Colonic mucosa (tissue), 4 donors: ENCODE measurements around the gene MOCS1. TPM values are rescaled to one million over a fixed set of nuclear protein-coding genes. Genes with fewer than 3 reads are reported as not detected.

Experiments used
- DNase-seq: peaks from one replicate; pipeline ENCODE4 v3.0.0-alpha.2; 2020
- H3K27ac ChIP-seq: fragments of 200-600 bp; one replicate; pipeline ENCODE4 v1.8.0; 2021
- H3K27me3 ChIP-seq: fragments of 200-600 bp; one replicate; pipeline ENCODE4 v1.8.0; 2021
- H3K36me3 ChIP-seq: fragments of 200-600 bp; one replicate; pipeline ENCODE4 v1.8.0; 2021
- H3K4me1 ChIP-seq: fragments of 200-600 bp; one replicate; pipeline ENCODE4 v1.8.0; 2021; ENCODE audit warnings: mild to moderate bottlenecking
- H3K4me3 ChIP-seq: fragments of 200-600 bp; one replicate; pipeline ENCODE4 v1.8.0; 2021
- H3K9ac ChIP-seq, 2 donors: one replicate each; pipeline ENCODE4 v1.7.0; 2013; ENCODE audit warnings: control low read depth in 2 of 2, low read depth in 2 of 2, low read length in 2 of 2
- H3K9me3 ChIP-seq: fragments of 200-600 bp; one replicate; pipeline ENCODE4 v1.8.0; 2021
- CTCF ChIP-seq: fragments of 200-600 bp; IDR thresholded peaks from one replicate; pipeline ENCODE4 v1.8.0; 2022; ENCODE audit warnings: antibody characterized with exemption, mild to moderate bottlenecking
- intact Hi-C: fragments of 100-400 bp; cut with DNase I; formaldehyde crosslinking; loops from one replicate; pipeline ENCODE4 v1.14.1; 2022
- total RNA-seq, 2 donors: library from RNA; stranded (reverse); fragmentation: NEBNext Ultra II Directional in 1 of 2; extraction: Animal tissue kit (Norgen Biotek cat#: 25700) in 1 of 2; gene quantifications; one replicate each; pipeline ENCODE4 v1.2.1, GENCODE V29; 2021
- donor health status: healthy.
- donor health status: DM: no; HTN: no; CAD: no.
- donor health status: DM: no; HTN: no; CAD: no.

MOCS1 gene
- total RNA-seq, 2 donors from 2014 or later: 9.6 to 15.7 TPM

DNA sequence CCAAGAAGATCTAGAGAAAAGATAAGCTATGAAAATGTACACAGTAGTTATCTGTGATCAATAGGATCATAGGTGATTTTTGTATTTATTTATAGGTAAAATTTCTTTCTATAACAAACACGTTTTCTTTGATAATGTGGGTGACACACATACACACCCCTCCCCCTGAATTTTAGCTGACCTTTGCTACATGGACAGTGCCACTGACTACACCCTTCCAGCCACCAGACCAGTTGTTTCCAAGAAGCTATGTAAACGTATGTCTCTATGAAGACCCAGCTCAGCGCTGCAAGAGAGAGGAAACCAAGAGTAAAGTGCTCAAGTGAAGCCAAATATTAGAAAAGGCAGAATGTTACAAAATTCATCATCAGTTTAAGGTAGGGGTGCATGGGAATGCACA is 16.3 kb downstream of the MOCS1 start:
- DNase-seq: peak; percentile 52
- no peaks in the 10 kb centered on the region for H3K9me3 ChIP-seq
- H3K4me1 ChIP-seq: peaks cover 5% of the 10 kb centered on the region
- TF ChIP-seq CTCF: no peak
- no peak overlapping the region for H3K4me3 ChIP-seq
- no peak overlapping the region for H3K9ac ChIP-seq
- no peaks in the 10 kb centered on the region for H3K27me3 ChIP-seq
- H3K36me3 ChIP-seq: no peaks in the 10 kb centered on the region
- H3K27ac ChIP-seq: no peak overlapping the region
- intact Hi-C loops: no loop called here

GRCh38 chr6:39917329-39917728 is 16.9 kb downstream of the MOCS1 start:
- intact Hi-C loops: no loop called here
- Histone ChIP-seq H3K4me3 (no peak overlapping the region), H3K9me3 (no peaks in the 10 kb centered on the region), H3K4me1 (peaks cover 4% of the 10 kb centered on the region), H3K36me3 (no peaks in the 10 kb centered on the region), H3K27ac (no peak overlapping the region), H3K27me3 (no peaks in the 10 kb centered on the region), H3K9ac (no peak overlapping the region)
- no peak for DNase-seq
- no peak for TF ChIP-seq CTCF

DNA sequence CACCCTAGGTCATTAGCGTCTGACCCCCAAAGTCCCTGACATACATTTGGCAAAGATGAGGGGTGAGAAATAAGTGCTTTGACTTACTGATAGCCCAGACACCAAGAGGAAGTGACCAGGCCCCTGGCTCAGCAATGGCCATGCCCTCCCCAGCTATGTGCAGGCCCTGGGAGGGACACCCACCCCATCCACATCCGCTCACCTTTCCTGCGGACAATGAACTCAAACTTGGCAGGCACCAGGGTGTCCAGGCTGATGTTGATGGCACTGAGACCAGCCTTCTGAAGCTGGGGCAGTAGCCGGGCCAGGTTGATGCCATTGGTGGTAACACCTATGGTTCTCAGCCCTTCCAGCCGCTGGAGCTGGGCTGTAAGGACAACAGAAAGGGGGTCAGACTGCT is 18.4 kb downstream of the MOCS1 start:
- Histone ChIP-seq H3K9me3 (no peaks in the 10 kb centered on the region), H3K4me1 (peaks cover 4% of the 10 kb centered on the region), H3K4me3 (no peak overlapping the region), H3K27me3 (no peaks in the 10 kb centered on the region), H3K27ac (no peak overlapping the region), H3K9ac (no peak overlapping the region), H3K36me3 (no peaks in the 10 kb centered on the region)
- no peak for DNase-seq
- intact Hi-C loops: no loop called here
- no peak for TF ChIP-seq CTCF

GRCh38 chr6:39914239-39914638 is 20.0 kb downstream of the MOCS1 start:
- Histone ChIP-seq H3K9me3 (no peaks in the 10 kb centered on the region), H3K4me1 (peaks cover 4% of the 10 kb centered on the region), H3K4me3 (no peak overlapping the region), H3K27me3 (no peaks in the 10 kb centered on the region), H3K36me3 (no peaks in the 10 kb centered on the region), H3K9ac (no peak overlapping the region), H3K27ac (no peak overlapping the region)
- TF ChIP-seq CTCF: no peak
- intact Hi-C loops: no loop called here
- no peak for DNase-seq

- Histone ChIP-seq H3K9me3 (no peaks in the 10 kb centered on the region), H3K36me3 (no peaks in the 10 kb centered on the region), H3K9ac (no peak overlapping the region), H3K4me1 (peaks cover 3% of the 10 kb centered on the region), H3K27ac (no peak overlapping the region), H3K4me3 (no peak overlapping the region), H3K27me3 (no peaks in the 10 kb centered on the region)
- no peak for DNase-seq
- TF ChIP-seq CTCF: no peak
- intact Hi-C loops: no loop called here
Observed at GRCh38 chr6:39913391-39913916, 20.8 kb downstream of the MOCS1 start.

GRCh38 chr6:39912446-39912845 is 21.8 kb downstream of the MOCS1 start:
- intact Hi-C loops: no loop called here
- Histone ChIP-seq H3K4me1 (no peaks in the 10 kb centered on the region), H3K9ac (no peak overlapping the region), H3K36me3 (no peaks in the 10 kb centered on the region), H3K4me3 (no peak overlapping the region), H3K27me3 (no peaks in the 10 kb centered on the region), H3K27ac (no peak overlapping the region), H3K9me3 (no peaks in the 10 kb centered on the region)
- TF ChIP-seq CTCF: no peak
- DNase-seq: no peak
